GM12878 (cell line): ENCODE measurements around the gene FIZ1. TPM values are rescaled to one million over a fixed set of nuclear protein-coding genes. Genes with fewer than 3 reads are reported as not detected.

ENCODE experiments used
- ATAC-seq: fragments of 200-7000 bp; cut with Tn5 transposase; 3 replicates; pipeline ENCODE4 v1.9.1; 2020; ENCODE audit warnings: mild to moderate bottlenecking, moderate library complexity
- BruUV-seq: library from RNA; stranded (reverse); fragments of 400-500 nt; replicated peaks from 2 replicates; lab custom pipeline; 2021; lab: Mats Ljungman, UMichigan
- CTCF ChIA-PET: fragments of 300-600 bp; sonication (Branson Sonifier 250); formaldehyde crosslinking; extraction: SDS; loops from one replicate; lab custom pipeline; 2021; ENCODE audit warnings: inconsistent platforms; lab: Yijun Ruan, JAX
- POLR2A ChIA-PET: fragments of 350-600 bp; formaldehyde crosslinking; extraction: SDS; loops from one replicate; lab custom pipeline; 2021; ENCODE audit warnings: inconsistent platforms; lab: Charles Lee
- RAD21 ChIA-PET: fragments of 300-600 bp; sonication (Branson Sonifier 250); formaldehyde crosslinking; loops from one replicate; lab custom pipeline; 2023; ENCODE audit warnings: antibody characterized with exemption; ENCODE audit not compliant: unreplicated experiment; lab: Charles Lee
- SMC1A ChIA-PET: fragments of 300-600 bp; sonication (Branson Sonifier 250); formaldehyde crosslinking; loops from one replicate; lab custom pipeline; 2023; ENCODE audit not compliant: unreplicated experiment, uncharacterized antibody; lab: Charles Lee
- DNase-seq: peaks from one replicate; pipeline ENCODE4 v3.0.0-alpha.2; 2011; ENCODE audit warnings: low read depth, low spot score
- FAIRE-seq: peaks from 3 replicates; lab custom pipeline; 2011; peaks lifted over from hg19 to GRCh38; lab: Jason Lieb, UNC
- H2AFZ ChIP-seq: 2 replicates; pipeline ENCODE4 v1.6.0; 2011; ENCODE audit warnings: low read depth, low read length, control low read depth; ENCODE audit not compliant: control insufficient read depth
- H3K27ac ChIP-seq: 2 replicates; pipeline ENCODE4 v1.5.1; 2011; ENCODE audit warnings: control low read depth; ENCODE audit not compliant: control insufficient read depth, insufficient read depth
- H3K27me3 ChIP-seq, 2 experiments: replicated peaks in 1 of 2; 2 replicates each; pipeline versions ENCODE4 v1.6.0 to v1.6.1; 2011; ENCODE audit warnings: low read length in 1 of 2; ENCODE audit not compliant: control insufficient read depth in 2 of 2, insufficient read depth in 2 of 2
- H3K36me3 ChIP-seq, 2 experiments: 2 replicates each; pipeline ENCODE4 v1.5.1; 2011; ENCODE audit warnings: low read length in 1 of 2; ENCODE audit not compliant: control insufficient read depth in 2 of 2, insufficient read depth in 2 of 2
- H3K4me1 ChIP-seq: 2 replicates; pipeline ENCODE4 v1.6.1; 2011; ENCODE audit warnings: mild to moderate bottlenecking, low read length, moderate library complexity, mixed read lengths; ENCODE audit not compliant: control insufficient read depth, insufficient read depth
- H3K4me2 ChIP-seq: 2 replicates; pipeline ENCODE4 v1.6.0; 2011; ENCODE audit warnings: control low read depth; ENCODE audit not compliant: control insufficient read depth, insufficient read depth
- H3K4me3 ChIP-seq: fragments of 200-600 bp; sonication (generic); 2 replicates; pipeline ENCODE4 v1.5.1; 2016
- H3K79me2 ChIP-seq: 2 replicates; pipeline ENCODE4 v1.6.0; 2011; ENCODE audit warnings: low read length; ENCODE audit not compliant: control insufficient read depth, insufficient read depth
- H3K9ac ChIP-seq: 2 replicates; pipeline ENCODE4 v1.8.0; 2011; ENCODE audit warnings: low read length, control low read depth, mixed read lengths; ENCODE audit not compliant: control insufficient read depth, insufficient read depth
- H3K9me3 ChIP-seq: replicated peaks from 3 replicates; pipeline ENCODE4 v1.5.1; 2011; ENCODE audit warnings: mild to moderate bottlenecking, low read length; ENCODE audit not compliant: control insufficient read depth, insufficient read depth
- H4K20me1 ChIP-seq: 2 replicates; pipeline ENCODE4 v1.6.0; 2011; ENCODE audit not compliant: control insufficient read depth, insufficient read depth
- ASH2L ChIP-seq: fragments of 300-600, 200-600 bp; sonication (generic); IDR thresholded peaks from 2 replicates; pipeline ENCODE4 v1.6.1; 2017; ENCODE audit warnings: low read depth, mild to moderate bottlenecking, borderline replicate concordance
- CBFB ChIP-seq: IDR thresholded peaks from 2 replicates; pipeline ENCODE4 v1.6.1; 2016; ENCODE audit warnings: antibody characterized with exemption, low read depth
- CBX3 ChIP-seq: fragments of 200-600 bp; sonication (generic); IDR thresholded peaks from 2 replicates; pipeline ENCODE4 v1.6.1; 2016; ENCODE audit warnings: low read depth, borderline replicate concordance
- DPF2 ChIP-seq: fragments of 450-650 bp; IDR thresholded peaks from 2 replicates; pipeline ENCODE4 v1.6.1; 2017; ENCODE audit warnings: mild to moderate bottlenecking
- GABPA ChIP-seq: IDR thresholded peaks from 2 replicates; pipeline ENCODE4 v1.6.1; 2014; ENCODE audit warnings: antibody characterized with exemption, low read depth, mild to moderate bottlenecking, inconsistent platforms
- KAT2A ChIP-seq: conservative IDR thresholded peaks from 2 replicates; pipeline ENCODE4 v1.6.1; 2011; ENCODE audit warnings: low read depth, low read length; ENCODE audit not compliant: control insufficient read depth
- MTA3 ChIP-seq: IDR thresholded peaks from 2 replicates; pipeline ENCODE4 v1.6.1; 2012; ENCODE audit warnings: low read length, inconsistent platforms, borderline replicate concordance
- RFX5 ChIP-seq: IDR thresholded peaks from 2 replicates; pipeline ENCODE4 v1.6.1; 2011; ENCODE audit warnings: low read depth, low read length, improper control_type of control experiment
- SP1 ChIP-seq: IDR thresholded peaks from one replicate; pipeline ENCODE4 v1.6.1; 2011; ENCODE audit warnings: low read depth, low read length
- SUPT20H ChIP-seq: IDR thresholded peaks from 2 replicates; pipeline ENCODE4 v1.6.1; 2011; ENCODE audit warnings: low read depth, mild to moderate bottlenecking, low read length, moderate library complexity, borderline replicate concordance; ENCODE audit not compliant: control insufficient read depth
- SUZ12 ChIP-seq: fragments of 200-600 bp; sonication (generic); IDR thresholded peaks from one replicate; pipeline ENCODE4 v1.6.1; 2018; ENCODE audit warnings: antibody characterized with exemption, mild to moderate bottlenecking; ENCODE audit not compliant: unreplicated experiment
- ZBTB11 ChIP-seq: fragments of 450-650 bp; formaldehyde crosslinking; IDR thresholded peaks from 2 replicates; pipeline ENCODE4 v1.5.0; 2022; ENCODE audit warnings: mild to moderate bottlenecking, missing genetic modification characterization
- WGBS: methylation state at CpG from one replicate; pipeline ENCODE4 v1.1.6; 2016; ENCODE audit warnings: low lambda C conversion rate; ENCODE audit not compliant: insufficient replicate concordance, insufficient coverage; ENCODE audit errors: missing lambda C conversion rate; 5-methylcytosine and 5-hydroxymethylcytosine counted together
- in situ Hi-C: fragments of 300-500 bp; cut with MboI; formaldehyde crosslinking; loops from 9 replicates; pipeline ENCODE4 v1.14.3; 2018; ENCODE audit warnings: mixed read lengths
- intact Hi-C: fragments of 100-400 bp; cut with micrococcal nuclease; formaldehyde crosslinking; loops from one replicate; pipeline ENCODE4 v1.14.2; 2022; ENCODE audit not compliant: unreplicated experiment
- polyA plus RNA-seq, 11 experiments: library from polyadenylated mRNA; depleted of rRNA in 4 of 11; unstranded in 6 of 11; stranded (reverse) in 5 of 11; fragments of >200 nt; fragmentation: Nextera tagmentation in 4 of 11; fragmentation: Illumina TruSeq in 1 of 11; extraction: Ambion mirVana in 4 of 11; extraction: Trizol in 1 of 11; gene quantifications; 1 replicate in 1 of 11; 2 replicates in 10 of 11; pipeline versions ENCODE4 v1.2.1 to v1.2.3, GENCODE V29; 2011 to 2016; ENCODE audit warnings: inconsistent platforms in 2 of 11, missing spikeins in 2 of 11, low read depth in 1 of 11
- total RNA-seq, 4 experiments: library from RNA; depleted of rRNA in 3 of 4; stranded (reverse); fragments of >200 nt in 3 of 4; fragmentation: Illumina TruSeq in 1 of 4; extraction: Trizol in 1 of 4; gene quantifications; 2 replicates each; pipeline versions ENCODE4 v1.2.1 to v1.2.3, GENCODE V29; 2013 to 2021
- TF ChIP-seq, protein P1 (sequence below), 3 experiments: IDR thresholded peaks in 2 of 3; conservative IDR thresholded peaks in 1 of 3; 2 replicates each; pipeline ENCODE4 v1.5.1; 2011; ENCODE audit warnings: low read depth in 3 of 3, low read length in 3 of 3, mild to moderate bottlenecking in 3 of 3, control low read depth in 2 of 3, moderate library complexity in 2 of 3, inconsistent platforms in 1 of 3, mixed read lengths in 1 of 3; ENCODE audit not compliant: control insufficient read depth in 2 of 3, insufficient read depth in 1 of 3; ENCODE audit errors: extremely low read depth in 1 of 3
- TF ChIP-seq, protein P2 (sequence below): fragments of 450-650 bp; IDR thresholded peaks from 2 replicates; pipeline ENCODE4 v1.6.1; 2018; ENCODE audit warnings: mild to moderate bottlenecking, low read depth, moderate library complexity; ENCODE audit not compliant: partially characterized antibody

The FIZ1 gene
- total and polyA plus RNA-seq, 10 of the 15 experiments (the other 5 are each of a cell fraction or from before 2014, with no cell fraction given): 0.60 to 16.8 (median 4.2) TPM

DNA sequence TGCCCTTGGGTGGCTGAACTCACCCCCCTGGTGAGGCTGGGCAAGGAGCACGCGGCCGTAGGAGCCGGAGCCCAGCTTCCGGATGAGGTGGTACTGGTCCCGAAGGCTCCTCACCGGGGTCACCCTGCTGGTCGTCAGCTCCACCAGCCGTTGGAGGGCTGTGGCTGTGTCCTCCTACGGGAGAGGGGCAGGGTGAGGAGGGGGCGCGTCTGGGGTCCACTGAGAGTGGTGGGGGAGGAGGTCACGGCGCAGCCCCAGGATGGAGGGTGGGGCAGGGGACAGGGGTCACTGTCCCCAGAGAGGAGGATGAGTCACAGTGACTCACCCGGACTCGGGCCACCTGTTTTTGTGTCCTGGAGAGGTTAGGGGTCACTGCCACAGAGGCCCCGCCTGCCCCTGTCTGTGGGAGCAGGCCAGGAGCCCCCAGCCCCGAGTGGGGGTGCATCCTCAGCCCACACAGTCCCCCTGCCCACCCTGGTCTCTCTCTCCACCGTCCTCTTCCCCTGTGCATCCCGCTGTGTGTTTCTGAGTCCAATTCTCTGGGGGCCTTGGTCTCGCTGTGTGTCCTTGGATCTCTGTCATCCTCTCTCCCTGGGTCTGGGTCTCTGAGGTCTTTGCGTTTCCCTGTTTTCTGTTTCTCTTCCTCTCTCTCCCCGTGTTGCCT is 54.4 kb downstream of the FIZ1 start (continued):
- TF ChIP-seq ASH2L (no peak), RFX5 (no peak), KAT2A (no peak), MTA3 (no peak)
- TF ChIP-seq, protein P1, sequence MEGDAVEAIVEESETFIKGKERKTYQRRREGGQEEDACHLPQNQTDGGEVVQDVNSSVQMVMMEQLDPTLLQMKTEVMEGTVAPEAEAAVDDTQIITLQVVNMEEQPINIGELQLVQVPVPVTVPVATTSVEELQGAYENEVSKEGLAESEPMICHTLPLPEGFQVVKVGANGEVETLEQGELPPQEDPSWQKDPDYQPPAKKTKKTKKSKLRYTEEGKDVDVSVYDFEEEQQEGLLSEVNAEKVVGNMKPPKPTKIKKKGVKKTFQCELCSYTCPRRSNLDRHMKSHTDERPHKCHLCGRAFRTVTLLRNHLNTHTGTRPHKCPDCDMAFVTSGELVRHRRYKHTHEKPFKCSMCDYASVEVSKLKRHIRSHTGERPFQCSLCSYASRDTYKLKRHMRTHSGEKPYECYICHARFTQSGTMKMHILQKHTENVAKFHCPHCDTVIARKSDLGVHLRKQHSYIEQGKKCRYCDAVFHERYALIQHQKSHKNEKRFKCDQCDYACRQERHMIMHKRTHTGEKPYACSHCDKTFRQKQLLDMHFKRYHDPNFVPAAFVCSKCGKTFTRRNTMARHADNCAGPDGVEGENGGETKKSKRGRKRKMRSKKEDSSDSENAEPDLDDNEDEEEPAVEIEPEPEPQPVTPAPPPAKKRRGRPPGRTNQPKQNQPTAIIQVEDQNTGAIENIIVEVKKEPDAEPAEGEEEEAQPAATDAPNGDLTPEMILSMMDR (IDR thresholded peaks at IDR 0.05 in 2 of 3, conservative IDR thresholded peaks at IDR 0.05 in 1 of 3; ENCODE audit: control insufficient read depth in 2 of 3, extremely low read depth in 1 of 3, insufficient read depth in 1 of 3, low read depth in 3 of 3, low read length in 3 of 3): no peak
- TF ChIP-seq, all 136 proteins: peak for 0

- DNase-seq (no peak), ATAC-seq (no peak), FAIRE-seq (no peak)
- no peaks in the 10 kb centered on the region for H3K4me1 ChIP-seq
- no peaks in the 10 kb centered on the region for H3K36me3 ChIP-seq
- ChIA-PET POLR2A (no interaction called here), RAD21 (no interaction called here), SMC1A (no interaction called here), CTCF (no interaction called here)
- in situ Hi-C loops (no loop called here), intact Hi-C loops (no loop called here)
- no peaks in the 10 kb centered on the region for H4K20me1 ChIP-seq
- H3K4me3 ChIP-seq: no peak overlapping the region
- H3K4me2 ChIP-seq: no peak overlapping the region
- BruUV-seq: no TSS peak
- no peak overlapping the region for H2AFZ ChIP-seq
- peaks cover 0 to 1% of the 10 kb centered on the region in 2 experiments; a peak in 2 of 4 replicates for H3K27me3 ChIP-seq
- WGBS: 37% methylated on average over 15 of the region's 15 CpGs
- H3K27ac ChIP-seq: no peak overlapping the region
- no peak overlapping the region for H3K9ac ChIP-seq
- H3K79me2 ChIP-seq: no peaks in the 10 kb centered on the region
- H3K9me3 ChIP-seq: no peaks in the 10 kb centered on the region
- TF ChIP-seq ZBTB11 (CRISPR knock-in tag) (no peak), MTA3 (no peak), DPF2 (no peak), SUZ12 (no peak), SP1 (no peak), CBFB (no peak), GABPA (no peak), ASH2L (no peak), CBX3 (no peak), SUPT20H (no peak)
- TF ChIP-seq, protein P2, sequence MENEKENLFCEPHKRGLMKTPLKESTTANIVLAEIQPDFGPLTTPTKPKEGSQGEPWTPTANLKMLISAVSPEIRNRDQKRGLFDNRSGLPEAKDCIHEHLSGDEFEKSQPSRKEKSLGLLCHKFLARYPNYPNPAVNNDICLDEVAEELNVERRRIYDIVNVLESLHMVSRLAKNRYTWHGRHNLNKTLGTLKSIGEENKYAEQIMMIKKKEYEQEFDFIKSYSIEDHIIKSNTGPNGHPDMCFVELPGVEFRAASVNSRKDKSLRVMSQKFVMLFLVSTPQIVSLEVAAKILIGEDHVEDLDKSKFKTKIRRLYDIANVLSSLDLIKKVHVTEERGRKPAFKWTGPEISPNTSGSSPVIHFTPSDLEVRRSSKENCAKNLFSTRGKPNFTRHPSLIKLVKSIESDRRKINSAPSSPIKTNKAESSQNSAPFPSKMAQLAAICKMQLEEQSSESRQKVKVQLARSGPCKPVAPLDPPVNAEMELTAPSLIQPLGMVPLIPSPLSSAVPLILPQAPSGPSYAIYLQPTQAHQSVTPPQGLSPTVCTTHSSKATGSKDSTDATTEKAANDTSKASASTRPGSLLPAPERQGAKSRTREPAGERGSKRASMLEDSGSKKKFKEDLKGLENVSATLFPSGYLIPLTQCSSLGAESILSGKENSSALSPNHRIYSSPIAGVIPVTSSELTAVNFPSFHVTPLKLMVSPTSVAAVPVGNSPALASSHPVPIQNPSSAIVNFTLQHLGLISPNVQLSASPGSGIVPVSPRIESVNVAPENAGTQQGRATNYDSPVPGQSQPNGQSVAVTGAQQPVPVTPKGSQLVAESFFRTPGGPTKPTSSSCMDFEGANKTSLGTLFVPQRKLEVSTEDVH: no peak
Observed at GRCh38 chr19:55544014-55544413, 55.3 kb downstream of the FIZ1 start.
